Endometrial microvascular endothelial cells (primary cell): Measurements from ENCODE around the gene PALM2AKAP2. TPM values are rescaled to one million over a fixed set of nuclear protein-coding genes. Genes with fewer than 3 reads are reported as not detected.

Source experiments
- in situ Hi-C: cut with HindIII; loops from 2 replicates; pipeline ENCODE4 v1.10.0; 2017; ENCODE audit warnings: low sequenced_read_pairs, low pct_unique_long_range_greater_than_20kb; ENCODE audit errors: inconsistent ontology term
- total RNA-seq: library from RNA; depleted of rRNA; stranded (reverse); fragments of >200 nt; gene quantifications from one replicate; pipeline ENCODE4 v1.2.3, GENCODE V29; 2015; ENCODE audit errors: inconsistent ontology term

The PALM2AKAP2 gene
- 0.09 TPM for total RNA-seq

DNA sequence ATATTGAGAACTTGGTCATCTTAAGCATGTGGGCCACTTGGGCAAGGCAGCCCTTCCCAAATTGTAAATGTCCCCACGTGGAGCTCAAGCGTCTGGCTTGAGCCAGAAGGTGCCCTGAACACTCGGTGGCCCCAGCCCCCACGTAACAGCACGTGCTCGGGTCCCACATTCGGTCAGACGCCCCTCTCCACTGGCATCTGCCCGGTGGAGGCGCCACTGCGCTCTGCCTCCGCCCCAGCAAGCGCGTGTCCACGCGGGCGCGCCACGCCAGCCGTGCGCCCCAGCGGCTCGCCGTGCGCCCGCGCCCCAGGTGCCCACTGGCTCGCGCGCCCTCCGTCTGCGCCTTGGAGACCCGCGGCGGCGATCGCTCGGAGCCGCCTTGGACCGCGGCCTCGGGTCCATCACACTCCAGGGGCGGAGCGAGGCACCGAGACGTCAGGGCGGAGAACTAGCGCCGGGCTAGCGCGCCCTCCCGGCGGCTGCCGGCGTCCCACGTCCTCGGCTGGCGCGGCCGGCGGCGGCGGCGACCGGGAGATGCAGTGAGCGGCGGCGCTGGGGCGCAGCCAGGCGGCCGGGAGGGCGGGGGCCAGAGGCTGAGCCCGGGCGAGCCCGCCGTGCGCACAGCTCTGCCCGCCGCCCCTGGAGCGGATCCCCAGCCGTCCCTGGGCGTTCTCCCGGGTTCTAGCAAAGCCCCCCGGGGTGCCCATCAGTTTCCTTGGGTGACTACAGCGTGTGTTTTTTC, at the start of gene PALM2AKAP2:
PALM2AKAP2 (plus strand) TSS at position 488 of the 742 bp plus-strand sequence. CDS start 291 bp downstream, outside the sequence.
- in situ Hi-C loops: no loop called here

- in situ Hi-C loops: no loop called here
Measured at GRCh38 chr9:109730228-109730627, 49.8 kb upstream of the PALM2AKAP2 start.

- in situ Hi-C loops: no loop called here
Measured at GRCh38 chr9:109733690-109734089, 46.3 kb upstream of the PALM2AKAP2 start.

- in situ Hi-C loops: no loop called here
Measured at GRCh38 chr9:109734814-109735213, 45.2 kb upstream of the PALM2AKAP2 start.

GRCh38 chr9:109735801-109736200, 44.2 kb upstream of the PALM2AKAP2 start:
- in situ Hi-C loops: no loop called here

DNA sequence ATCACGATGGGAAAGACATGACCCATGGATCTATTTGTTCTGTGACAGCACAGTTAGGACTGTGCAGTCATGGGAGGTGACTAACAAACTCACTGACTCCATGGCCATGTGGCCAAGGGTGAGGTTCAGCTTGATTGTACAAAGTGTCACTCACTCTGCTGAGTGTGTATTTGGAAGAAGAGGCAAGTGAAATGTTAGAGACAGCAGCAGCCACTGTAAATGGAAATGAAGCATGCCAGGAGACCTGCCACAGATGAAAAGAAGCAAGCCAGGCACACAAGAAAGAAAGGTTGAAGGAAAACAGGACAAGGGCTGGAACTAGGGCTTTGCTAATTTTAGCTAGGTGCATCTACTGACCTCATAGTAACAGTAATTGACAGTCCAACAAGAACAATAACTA, 42.7 kb upstream of the PALM2AKAP2 start:
- in situ Hi-C loops: no loop called here

GRCh38 chr9:109739760-109740159, 40.2 kb upstream of the PALM2AKAP2 start:
- in situ Hi-C loops: no loop called here

DNA sequence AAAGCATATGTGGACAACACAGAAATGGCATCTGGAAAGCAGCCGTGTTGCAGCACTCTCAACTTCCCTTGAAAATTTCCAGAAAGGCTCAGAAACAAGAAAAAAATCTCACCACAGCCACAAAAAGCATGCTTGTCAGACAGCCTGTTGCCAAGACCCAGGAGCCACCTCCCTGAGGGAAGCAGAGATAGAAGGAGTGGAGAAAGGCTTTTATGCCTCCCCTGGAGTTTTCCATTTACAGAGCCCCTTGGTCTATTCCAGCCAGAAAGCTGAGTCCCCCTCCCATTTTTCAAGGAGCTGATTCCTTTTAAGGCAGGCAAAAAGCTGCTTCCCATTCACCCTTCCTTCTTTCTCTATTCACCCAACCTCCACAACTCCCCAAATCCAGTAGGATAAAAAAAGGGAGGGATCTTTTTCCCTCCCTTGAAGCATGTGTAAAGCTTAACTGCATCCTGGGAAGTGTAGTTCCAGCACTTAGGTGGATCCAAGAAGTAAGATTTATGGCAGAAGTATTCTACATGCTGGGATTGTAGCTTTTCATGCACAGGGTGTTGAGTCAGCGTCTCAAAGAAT, 37.1 kb upstream of the PALM2AKAP2 start:
- in situ Hi-C loops: no loop called here

DNA sequence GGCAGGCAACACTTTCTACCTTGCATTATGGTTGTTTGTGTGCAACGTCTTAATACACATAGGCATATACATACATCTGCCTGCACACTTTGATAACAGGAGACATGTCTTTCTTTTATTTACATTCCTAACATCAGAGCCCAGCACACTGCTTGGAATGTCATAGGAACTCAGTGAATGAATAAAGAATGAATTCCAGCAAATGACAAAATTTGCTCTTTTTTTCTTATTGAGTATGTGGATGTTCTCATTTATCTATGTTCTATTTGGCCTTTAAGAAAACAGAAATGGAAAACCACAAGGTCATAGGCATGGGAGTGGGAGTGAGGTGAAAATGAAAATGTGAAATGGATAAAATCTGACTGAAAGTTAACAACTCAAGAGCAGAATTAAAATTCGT, 36.3 kb upstream of the PALM2AKAP2 start:
- in situ Hi-C loops: no loop called here

DNA sequence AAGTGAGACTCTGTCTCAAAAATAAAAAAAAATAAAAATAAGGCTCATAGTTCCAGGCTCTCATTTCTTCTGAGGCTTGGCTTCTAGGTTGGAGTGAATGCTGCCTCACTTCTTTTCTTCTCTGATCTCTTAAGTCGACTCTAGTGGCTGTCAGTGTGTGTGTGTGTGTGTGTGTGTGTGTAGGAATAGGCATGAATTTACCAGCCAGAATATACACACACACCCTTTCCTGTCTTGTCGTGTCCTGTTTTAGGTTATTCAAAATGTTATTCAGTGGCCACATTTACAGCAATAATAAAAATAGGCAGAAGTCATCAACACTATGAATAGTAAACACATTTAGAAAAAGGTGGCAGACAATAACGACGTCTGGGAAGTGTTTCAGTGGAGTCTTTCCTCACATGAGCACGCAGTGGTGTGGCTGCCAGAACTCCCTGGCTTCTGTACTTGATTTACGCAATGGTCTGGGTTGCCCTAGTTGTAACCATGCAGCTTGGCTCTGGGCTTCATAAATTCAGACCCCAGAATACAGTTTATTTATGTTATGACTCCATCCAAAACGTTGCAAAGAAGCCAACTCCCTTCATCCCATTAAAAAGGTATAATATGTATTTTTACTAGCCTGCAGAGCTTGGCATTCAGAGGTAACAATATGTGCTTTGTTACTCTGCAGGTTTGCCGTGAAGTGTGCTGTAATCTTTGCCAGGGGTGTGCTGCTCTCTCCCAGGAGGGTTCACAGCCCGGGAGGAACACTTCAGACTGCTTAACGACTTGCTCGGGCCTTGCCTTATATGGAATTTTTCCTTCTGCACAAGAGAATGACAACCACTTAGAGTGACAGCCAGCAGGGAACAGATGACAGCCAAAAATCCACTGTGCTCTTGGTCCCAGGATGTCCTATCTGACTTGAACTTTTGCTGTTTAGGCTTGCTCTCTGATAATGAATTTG, 34.4 kb upstream of the PALM2AKAP2 start:
- in situ Hi-C loops: no loop called here

DNA sequence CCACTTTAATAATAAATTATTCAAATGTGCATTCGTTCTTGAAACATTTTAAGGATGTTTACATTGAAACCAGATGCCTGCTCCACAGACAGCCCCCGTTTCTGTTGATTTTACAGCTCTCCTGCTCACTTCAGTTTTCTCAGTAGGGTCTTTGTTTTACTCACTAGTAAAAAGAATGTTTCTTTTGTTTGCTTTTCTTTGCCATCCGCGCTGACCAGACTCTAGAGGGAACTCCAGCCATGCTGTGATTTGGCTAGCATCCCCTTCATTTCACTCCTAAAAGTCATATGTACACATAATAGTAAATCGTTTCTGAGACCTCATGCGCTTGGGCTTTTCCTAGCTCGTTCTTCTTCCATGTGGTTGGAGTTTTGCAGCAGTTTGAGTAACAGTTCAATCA, 28.7 kb upstream of the PALM2AKAP2 start:
- in situ Hi-C loops: no loop called here

- in situ Hi-C loops: no loop called here
Measured at GRCh38 chr9:109753308-109753707, 26.7 kb upstream of the PALM2AKAP2 start.

- in situ Hi-C loops: no loop called here
Measured at GRCh38 chr9:109755040-109755439, 25.0 kb upstream of the PALM2AKAP2 start.

DNA sequence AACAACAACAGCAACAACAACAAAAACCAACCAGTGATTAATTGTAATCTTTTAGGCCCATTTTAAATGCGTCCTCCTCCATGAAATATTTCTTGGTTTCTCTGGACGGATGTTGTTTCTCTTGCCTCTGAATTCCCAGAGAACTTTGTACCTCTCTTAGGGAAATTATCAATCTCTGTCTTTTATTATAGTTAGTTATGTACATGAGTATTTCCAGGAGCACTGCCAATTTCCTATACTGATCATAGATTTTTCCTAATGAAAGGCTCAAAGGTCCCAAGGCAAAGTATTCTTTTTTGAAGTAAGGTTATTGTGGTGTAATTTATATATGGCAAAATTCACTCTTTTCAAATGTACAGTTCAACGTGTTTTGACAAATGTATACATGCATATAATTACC, 20.4 kb upstream of the PALM2AKAP2 start:
- in situ Hi-C loops: no loop called here

DNA sequence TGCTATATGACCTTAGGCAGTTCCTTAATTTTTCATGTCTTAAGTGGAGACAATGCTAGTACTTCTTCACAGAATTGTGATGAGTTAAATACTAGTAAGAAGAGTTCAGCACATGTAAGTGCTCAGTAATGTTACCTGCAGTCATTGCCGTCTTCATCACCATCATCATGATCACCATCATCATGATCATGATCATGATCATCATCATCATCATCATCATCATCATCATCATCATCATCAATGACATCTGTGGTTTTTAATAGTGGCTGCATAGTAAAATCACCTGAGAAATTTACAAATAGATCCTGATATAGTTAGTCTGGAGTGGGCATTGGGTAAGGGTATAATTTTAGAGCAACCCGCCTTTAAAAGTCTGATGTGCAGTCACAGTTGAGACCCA, 14.7 kb upstream of the PALM2AKAP2 start:
- in situ Hi-C loops: no loop called here

DNA sequence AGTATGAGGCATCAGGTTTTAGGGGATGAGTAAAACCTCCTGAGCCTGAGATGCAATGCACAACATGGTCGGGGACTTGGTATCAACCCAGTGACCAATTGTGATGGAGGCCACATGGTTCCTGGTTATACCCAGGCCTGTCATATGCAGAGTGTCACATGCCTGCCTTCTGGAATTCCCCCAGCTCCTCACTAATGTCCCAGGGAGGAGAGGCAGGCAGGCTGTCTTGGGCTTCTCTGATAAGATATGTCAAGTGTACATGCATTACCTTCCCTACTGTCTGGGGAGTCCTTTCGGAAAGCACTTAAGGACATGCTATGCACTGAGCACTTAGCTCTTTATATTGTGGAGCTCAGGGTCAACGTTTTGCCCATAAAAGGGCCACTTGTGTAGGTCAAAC, 14.2 kb upstream of the PALM2AKAP2 start:
- in situ Hi-C loops: no loop called here

GRCh38 chr9:109766351-109766750, 13.6 kb upstream of the PALM2AKAP2 start:
- in situ Hi-C loops: no loop called here

DNA sequence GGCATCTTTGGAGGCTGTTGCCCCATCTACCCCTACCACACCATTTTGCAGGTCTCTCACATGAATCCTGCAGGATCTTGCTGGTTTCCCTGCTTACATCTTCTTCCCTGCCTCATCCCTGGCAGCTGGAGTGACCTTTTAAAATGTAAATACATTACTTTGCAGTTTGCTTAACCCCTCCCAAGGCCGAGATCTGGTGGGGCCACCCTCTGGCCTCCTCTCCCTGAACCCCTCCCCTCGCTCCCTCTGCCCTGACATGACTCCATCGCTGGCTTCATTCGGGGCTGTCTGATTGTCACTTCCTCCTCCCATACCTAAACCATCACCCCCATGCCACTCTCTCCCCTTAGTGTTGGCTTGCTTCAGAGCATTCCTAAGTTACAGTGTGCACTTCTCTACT, 12.6 kb upstream of the PALM2AKAP2 start:
- in situ Hi-C loops: no loop called here

GRCh38 chr9:109767814-109768213, 12.2 kb upstream of the PALM2AKAP2 start:
- in situ Hi-C loops: no loop called here

DNA sequence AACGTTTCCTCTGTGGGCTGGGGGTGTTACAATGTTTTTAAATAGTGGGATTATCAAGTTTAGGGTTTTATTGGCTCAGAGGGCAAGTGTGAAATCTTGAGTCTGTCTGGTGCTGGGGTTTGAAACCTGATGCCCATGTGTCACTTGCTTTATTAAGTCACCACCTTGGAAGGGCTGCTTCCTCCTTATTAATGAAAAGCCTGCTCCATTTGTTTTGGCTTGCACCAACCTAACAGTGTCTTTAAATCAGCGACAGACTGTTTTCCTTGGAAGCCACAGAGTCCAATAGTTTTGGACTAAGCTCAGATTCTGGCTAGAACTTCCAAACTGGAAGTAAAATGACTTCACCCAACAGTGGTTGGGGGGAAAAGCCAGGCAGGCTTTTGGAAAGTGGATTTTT, 10.7 kb upstream of the PALM2AKAP2 start:
- in situ Hi-C loops: no loop called here
